Measurements from ENCODE around the gene PIK3R1.

PIK3R1 gene

GRCh38 chr5:68350176-68350575 is 134.6 kb downstream of the PIK3R1 start:
- no peak overlapping the region for H3K4me3 ChIP-seq (ENCODE audit: low read depth, low read length)
- TF ChIP-seq CTCF (IDR thresholded peaks at IDR 0.05; ENCODE audit: low read depth, low read length): no peak
- DNase-seq (ENCODE audit: low read depth, low spot score): no peak
- in situ Hi-C loops (cut with HindIII; ENCODE audit: low sequenced_read_pairs): no loop called here
